ENCODE measurements around the gene TMEM179. TPM values are rescaled to one million over a fixed set of nuclear protein-coding genes. Genes with fewer than 3 reads are reported as not detected.

Gene TMEM179
- total RNA-seq, 2 donors from 2014 or later, result 1.4 to 6.0 TPM

- Histone ChIP-seq H3K4me1 (replicated peaks) (no peaks in the 10 kb centered on the region), H3K27me3 (replicated peaks; ENCODE audit: insufficient read depth) (peaks cover 29% of the 10 kb centered on the region), H3K4me3 (no peak overlapping the region), H3K36me3 (no peaks in the 10 kb centered on the region), H3K9me3 (no peaks in the 10 kb centered on the region), H3K27ac (no peak overlapping the region)
- intact Hi-C loops (cut with DNase I), result loop anchor here (2.0 kb wide), 1 partner anchor 424 kb away; the partner anchor contains the start of gene KIF26A
- no peak for TF ChIP-seq POLR2AphosphoS5 (IDR thresholded peaks at IDR 0.05)
- no peak for TF ChIP-seq POLR2A (IDR thresholded peaks at IDR 0.05)
- TF ChIP-seq CTCF (IDR thresholded peaks at IDR 0.05), result no peak
- 65% methylated on average over 15 of the region's 15 CpGs for WGBS
- no peak for DNase-seq (ENCODE audit: low spot score)
Measured at GRCh38 chr14:104563191-104563741, 41.3 kb downstream of the TMEM179 start.

- no peak for DNase-seq (ENCODE audit: low spot score)
- no peak overlapping the region for H3K27ac ChIP-seq
- TF ChIP-seq CTCF (IDR thresholded peaks at IDR 0.05) (no peak), POLR2A (IDR thresholded peaks at IDR 0.05) (no peak), POLR2AphosphoS5 (IDR thresholded peaks at IDR 0.05) (no peak)
- H3K9me3 ChIP-seq, result no peaks in the 10 kb centered on the region
- 86% methylated on average over 5 of the region's 5 CpGs for WGBS
- H3K4me3 ChIP-seq, result no peak overlapping the region
- peaks cover 26% of the 10 kb centered on the region for H3K27me3 ChIP-seq (replicated peaks; ENCODE audit: insufficient read depth)
- no peaks in the 10 kb centered on the region for H3K36me3 ChIP-seq
- intact Hi-C loops (cut with DNase I), result loop anchor here (2.0 kb wide), 1 partner anchor 424 kb away; the partner anchor contains the start of gene KIF26A
- H3K4me1 ChIP-seq (replicated peaks), result no peaks in the 10 kb centered on the region
Measured at GRCh38 chr14:104562606-104563005, 42.0 kb downstream of the TMEM179 start.

GRCh38 chr14:104561632-104562495 is 42.7 kb downstream of the TMEM179 start:
- DNase-seq (ENCODE audit: low spot score), result no peak

GRCh38 chr14:104561124-104561557 is 43.4 kb downstream of the TMEM179 start:
- H3K27me3 ChIP-seq (replicated peaks; ENCODE audit: insufficient read depth), result peaks cover 15% of the 10 kb centered on the region
- intact Hi-C loops (cut with DNase I), result no loop called here

More at GRCh38 chr14:104561632-104562495, 42.7 kb downstream of the TMEM179 start:
- no peak overlapping the region for H3K27ac ChIP-seq
- no peaks in the 10 kb centered on the region for H3K36me3 ChIP-seq
- no peak for TF ChIP-seq POLR2A (IDR thresholded peaks at IDR 0.05)
- no peak for TF ChIP-seq CTCF (IDR thresholded peaks at IDR 0.05)
- TF ChIP-seq POLR2AphosphoS5 (IDR thresholded peaks at IDR 0.05), result no peak
- H3K4me3 ChIP-seq, result no peak overlapping the region
- no peaks in the 10 kb centered on the region for H3K4me1 ChIP-seq (replicated peaks)
- no peaks in the 10 kb centered on the region for H3K9me3 ChIP-seq
- 74% methylated on average over 23 of the region's 23 CpGs for WGBS
- H3K27me3 ChIP-seq (replicated peaks; ENCODE audit: insufficient read depth), result peaks cover 21% of the 10 kb centered on the region
- intact Hi-C loops (cut with DNase I), result loop anchor here (2.0 kb wide), 1 partner anchor 423 kb away; the partner anchor contains the start of gene KIF26A

More at GRCh38 chr14:104561124-104561557, 43.4 kb downstream of the TMEM179 start:
- no peaks in the 10 kb centered on the region for H3K4me1 ChIP-seq (replicated peaks)
- WGBS, result 45% methylated on average over 17 of the region's 17 CpGs
- H3K9me3 ChIP-seq, result no peaks in the 10 kb centered on the region
- no peak for TF ChIP-seq CTCF (IDR thresholded peaks at IDR 0.05)
- TF ChIP-seq POLR2AphosphoS5 (IDR thresholded peaks at IDR 0.05), result no peak
- TF ChIP-seq POLR2A (IDR thresholded peaks at IDR 0.05), result no peak
- H3K4me3 ChIP-seq, result no peak overlapping the region
- no peak overlapping the region for H3K27ac ChIP-seq
- H3K36me3 ChIP-seq, result no peaks in the 10 kb centered on the region
- DNase-seq (ENCODE audit: low spot score), result no peak
